Measurements from ENCODE around the gene SEMA4D.
"Not testable (repeated sequence)": the region's sequence is repeated elsewhere in the genome, so short reads cannot be mapped to it uniquely, and the experiment has no call there.

Gene SEMA4D

DNA sequence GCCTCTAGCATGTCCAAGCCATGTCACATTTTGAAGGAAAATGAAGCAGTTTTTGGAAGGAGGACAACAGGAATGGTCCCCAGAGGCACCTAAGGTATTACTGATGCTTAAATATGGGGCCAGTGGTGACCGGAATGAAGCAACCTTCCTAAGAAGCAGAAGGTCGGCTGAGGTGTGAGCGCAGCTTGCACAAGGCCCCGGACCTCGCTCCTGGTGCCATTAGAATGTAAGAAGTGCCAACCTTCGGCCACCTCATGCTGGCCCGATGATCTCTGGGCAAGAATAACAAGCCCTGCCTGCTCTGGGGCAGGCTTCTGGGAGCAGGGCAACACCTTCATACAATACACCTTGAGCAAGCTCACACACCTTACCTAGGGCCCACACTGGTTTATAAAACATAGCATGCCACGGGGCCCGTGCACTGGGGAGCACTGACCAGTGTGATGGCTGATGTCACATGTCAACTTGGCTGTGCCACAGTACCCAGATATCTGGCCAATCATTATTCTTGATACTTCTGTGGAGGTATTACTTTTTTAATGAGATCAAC lies 21.9 kb downstream of the SEMA4D start:
- no peak overlapping the region for H3K4me3 ChIP-seq (ENCODE audit: control insufficient read depth, low read depth, low read length)

DNA sequence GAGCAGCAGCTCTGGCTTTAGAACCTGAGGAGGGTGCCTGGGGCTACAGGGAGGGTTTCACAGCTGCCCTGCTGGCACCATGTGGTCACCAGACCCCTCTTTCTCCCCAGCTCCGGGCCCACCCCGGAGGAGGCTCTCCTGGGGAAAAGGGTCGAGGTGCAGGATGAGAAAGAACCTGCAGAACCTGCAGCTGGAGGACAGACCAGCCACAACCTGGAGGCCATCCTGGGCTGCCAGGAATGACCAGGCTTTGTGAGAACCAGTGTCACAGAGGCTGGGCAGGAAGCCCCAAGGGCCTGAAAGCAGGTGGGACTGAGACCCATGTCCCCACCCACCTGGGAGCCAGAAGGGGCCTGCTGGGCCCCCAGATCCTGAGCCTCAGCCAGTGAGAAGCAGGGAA lies 23.0 kb downstream of the SEMA4D start:
- TF ChIP-seq, protein P1, sequence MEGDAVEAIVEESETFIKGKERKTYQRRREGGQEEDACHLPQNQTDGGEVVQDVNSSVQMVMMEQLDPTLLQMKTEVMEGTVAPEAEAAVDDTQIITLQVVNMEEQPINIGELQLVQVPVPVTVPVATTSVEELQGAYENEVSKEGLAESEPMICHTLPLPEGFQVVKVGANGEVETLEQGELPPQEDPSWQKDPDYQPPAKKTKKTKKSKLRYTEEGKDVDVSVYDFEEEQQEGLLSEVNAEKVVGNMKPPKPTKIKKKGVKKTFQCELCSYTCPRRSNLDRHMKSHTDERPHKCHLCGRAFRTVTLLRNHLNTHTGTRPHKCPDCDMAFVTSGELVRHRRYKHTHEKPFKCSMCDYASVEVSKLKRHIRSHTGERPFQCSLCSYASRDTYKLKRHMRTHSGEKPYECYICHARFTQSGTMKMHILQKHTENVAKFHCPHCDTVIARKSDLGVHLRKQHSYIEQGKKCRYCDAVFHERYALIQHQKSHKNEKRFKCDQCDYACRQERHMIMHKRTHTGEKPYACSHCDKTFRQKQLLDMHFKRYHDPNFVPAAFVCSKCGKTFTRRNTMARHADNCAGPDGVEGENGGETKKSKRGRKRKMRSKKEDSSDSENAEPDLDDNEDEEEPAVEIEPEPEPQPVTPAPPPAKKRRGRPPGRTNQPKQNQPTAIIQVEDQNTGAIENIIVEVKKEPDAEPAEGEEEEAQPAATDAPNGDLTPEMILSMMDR (conservative IDR thresholded peaks at IDR 0.05; ENCODE audit: control insufficient read depth, insufficient read depth, low read depth, low read length), result no peak
- no peak overlapping the region for H3K4me3 ChIP-seq (ENCODE audit: control insufficient read depth, low read depth, low read length)
- DNase-seq (ENCODE audit: low read depth), result no peak

More for the DNA sequence above, 21.9 kb downstream of the SEMA4D start:
- TF ChIP-seq, protein P1 (conservative IDR thresholded peaks at IDR 0.05; ENCODE audit: control insufficient read depth, insufficient read depth, low read depth, low read length), result no peak
- no peak for DNase-seq (ENCODE audit: low read depth)

DNA sequence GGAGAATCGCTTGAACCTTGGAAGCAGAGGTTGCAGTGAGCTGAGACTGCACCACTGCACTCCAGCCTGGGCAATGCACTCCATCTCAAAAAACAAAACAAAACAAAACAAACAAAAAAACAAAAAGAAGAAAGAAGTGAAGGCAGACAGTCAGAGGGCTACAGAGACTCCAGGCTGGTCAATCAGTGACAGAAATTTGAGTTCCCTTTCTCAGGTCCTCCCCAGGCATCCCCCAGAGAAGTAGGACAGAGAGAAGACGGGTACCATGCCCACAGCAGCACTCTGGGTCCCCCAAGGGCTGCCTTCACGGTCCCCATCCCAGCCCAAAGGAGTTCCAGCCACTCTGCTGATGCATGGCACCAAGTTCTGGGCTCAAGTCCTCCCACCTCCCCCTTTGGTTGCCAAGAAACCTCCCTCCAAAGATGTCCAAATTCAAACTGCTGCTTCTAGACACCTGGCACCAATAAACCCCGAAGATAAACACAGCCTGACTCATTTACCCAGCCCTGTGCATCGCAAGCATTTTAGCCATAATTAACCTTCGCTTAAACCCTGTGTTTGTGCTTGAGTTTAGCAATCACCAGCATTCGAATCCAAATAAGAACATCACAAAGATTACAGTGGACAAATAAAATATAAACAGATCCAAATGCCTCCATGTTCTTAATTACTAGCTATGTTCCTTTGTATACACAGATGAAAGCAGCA lies 24.0 kb downstream of the SEMA4D start:
- no peak overlapping the region for H3K4me3 ChIP-seq (ENCODE audit: control insufficient read depth, low read depth, low read length)
- TF ChIP-seq, protein P1 (conservative IDR thresholded peaks at IDR 0.05; ENCODE audit: control insufficient read depth, insufficient read depth, low read depth, low read length), result no peak
- peak; percentile 43 for DNase-seq (ENCODE audit: low read depth)

DNA sequence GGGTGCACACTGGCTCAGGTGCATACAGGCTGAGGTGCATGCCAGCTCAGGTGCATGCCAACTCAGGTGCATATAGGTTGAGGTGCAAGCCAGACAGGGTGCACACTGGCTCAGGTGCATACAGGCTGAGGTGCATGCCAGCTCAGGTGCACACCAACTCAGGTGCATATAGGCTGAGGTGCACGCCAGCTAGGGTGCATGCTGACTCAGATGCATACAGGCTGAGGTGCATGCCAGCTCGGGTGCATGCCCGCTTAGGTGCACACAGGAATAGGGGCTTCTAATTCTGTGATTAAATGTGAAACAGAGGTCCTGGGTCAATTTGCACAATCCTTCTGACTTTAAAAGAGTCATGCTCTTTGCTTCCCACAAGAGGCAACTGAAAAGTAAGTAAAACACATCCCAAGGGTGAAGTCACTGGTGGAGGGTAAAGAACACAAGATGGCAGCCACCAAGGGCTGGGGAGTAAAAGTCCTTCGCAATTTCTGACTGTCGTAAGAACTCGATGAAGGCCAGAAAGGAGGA lies 26.1 kb downstream of the SEMA4D start:
- not testable (repeated sequence) for DNase-seq (ENCODE audit: low read depth)

DNA sequence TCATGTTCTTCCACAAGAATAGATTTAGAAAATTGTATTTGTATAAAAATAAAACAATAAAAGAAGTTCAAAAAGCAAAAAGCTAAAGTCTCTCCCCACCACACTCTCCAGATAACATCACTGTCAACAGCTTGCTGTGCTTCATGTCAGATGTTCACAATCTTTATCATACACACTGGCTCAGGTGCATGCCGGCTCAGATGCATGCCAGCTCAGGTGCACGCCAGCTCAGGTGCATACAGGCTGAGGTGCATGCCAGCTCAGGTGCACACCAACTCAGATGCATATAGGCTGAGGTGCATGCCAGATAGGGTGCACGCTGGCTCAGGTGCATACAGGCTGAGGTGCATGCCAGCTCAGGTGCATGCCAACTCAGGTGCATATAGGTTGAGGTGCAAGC lies 26.5 kb downstream of the SEMA4D start:
- TF ChIP-seq, protein P1 (conservative IDR thresholded peaks at IDR 0.05; ENCODE audit: control insufficient read depth, insufficient read depth, low read depth, low read length), result no peak
- no peak overlapping the region for H3K4me3 ChIP-seq (ENCODE audit: control insufficient read depth, low read depth, low read length)
- no peak for DNase-seq (ENCODE audit: low read depth)

More for the DNA sequence above, 26.1 kb downstream of the SEMA4D start:
- not testable (repeated sequence) for H3K4me3 ChIP-seq (ENCODE audit: control insufficient read depth, low read depth, low read length)

DNA sequence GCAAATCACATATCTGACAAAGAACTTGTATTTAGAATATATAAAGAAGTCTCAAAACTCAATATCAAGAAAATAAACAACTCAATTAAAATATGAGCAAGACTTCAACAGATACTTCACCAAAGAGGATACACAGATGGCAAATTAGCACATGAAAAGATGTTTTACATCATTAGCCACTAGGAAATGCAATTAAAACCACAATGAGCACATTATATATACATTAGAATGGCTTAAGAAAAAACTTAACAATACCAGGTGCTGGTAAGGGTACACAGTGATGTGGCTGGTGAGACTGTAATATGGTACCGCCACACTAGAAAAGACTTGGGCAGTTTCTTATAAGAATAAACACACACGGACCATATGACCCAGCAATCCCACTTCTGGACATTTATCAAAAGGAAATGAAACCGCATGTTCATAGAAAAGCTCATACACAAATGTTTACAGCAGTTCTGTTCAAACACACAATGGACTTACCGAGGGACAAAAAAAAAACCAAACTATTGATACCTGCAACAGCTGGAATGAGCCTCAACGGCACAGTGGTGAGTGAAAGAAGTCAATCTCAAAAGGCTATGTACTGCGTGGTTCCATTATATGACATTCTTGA lies 27.6 kb downstream of the SEMA4D start:
- no peak overlapping the region for H3K4me3 ChIP-seq (ENCODE audit: control insufficient read depth, low read depth, low read length)
- no peak for DNase-seq (ENCODE audit: low read depth)
- TF ChIP-seq, protein P1 (conservative IDR thresholded peaks at IDR 0.05; ENCODE audit: control insufficient read depth, insufficient read depth, low read depth, low read length), result no peak

DNA sequence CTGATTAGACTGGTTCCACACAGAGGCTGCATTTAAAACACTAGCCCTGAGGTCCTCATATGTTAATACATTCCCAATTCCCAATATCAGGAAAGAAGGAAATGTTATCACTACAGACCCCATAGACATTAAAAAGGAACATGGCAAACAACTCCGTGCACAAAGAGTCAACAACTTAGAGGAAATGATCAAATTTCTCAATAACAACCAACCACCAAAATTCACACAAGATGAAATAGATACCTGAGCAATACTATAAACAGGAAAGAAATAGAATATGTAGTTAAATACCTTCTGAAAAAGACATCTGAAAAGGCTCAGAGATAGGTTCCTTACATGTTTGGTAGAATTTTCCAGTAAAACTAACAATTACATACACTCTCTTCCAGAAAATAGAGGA lies 28.9 kb downstream of the SEMA4D start:
- no peak overlapping the region for H3K4me3 ChIP-seq (ENCODE audit: control insufficient read depth, low read depth, low read length)
- TF ChIP-seq, protein P1 (conservative IDR thresholded peaks at IDR 0.05; ENCODE audit: control insufficient read depth, insufficient read depth, low read depth, low read length), result no peak
- no peak for DNase-seq (ENCODE audit: low read depth)

Measured in fibroblast of mammary gland (primary cell).